Adrenal gland (tissue), 5 donors: ENCODE results near the gene TRIM8.

ENCODE experiments used
- CTCF ChIP-seq, 6 experiments: fragments of 450-650 bp in 4 of 6; fragments of 200-600 bp in 2 of 6; sonication (generic) in 1 of 6; IDR thresholded peaks; 1 replicate in 5 of 6; 2 replicates in 1 of 6; pipeline versions ENCODE4 v1.5.1 to v1.8.0; 2016 to 2021; ENCODE audit warnings: antibody characterized with exemption in 6 of 6, mild to moderate bottlenecking in 2 of 6, moderate library complexity in 1 of 6
- POLR2A ChIP-seq, 2 donors: fragments of 450-650 bp; IDR thresholded peaks; one replicate each; pipeline ENCODE4 v1.6.1; 2017; ENCODE audit warnings: antibody characterized with exemption in 2 of 2, mild to moderate bottlenecking in 2 of 2, moderate library complexity in 1 of 2
- donor health status: DM: no; HTN: no; CAD: no.

- TF ChIP-seq POLR2A (IDR thresholded peaks at IDR 0.05) (no peak), CTCF (IDR thresholded peaks at IDR 0.05) (no peak)
Observed at GRCh38 chr10:102610441-102610887, 33.8 kb upstream of the TRIM8 start.
